Mesothelial cell of epicardium (in vitro differentiated cells): ENCODE results near the gene MAGI2. TPM values are rescaled to one million over a fixed set of nuclear protein-coding genes. Genes with fewer than 3 reads are reported as not detected.
"Not testable (repeated sequence)": the region's sequence is repeated elsewhere in the genome, so short reads cannot be mapped to it uniquely, and the experiment has no call there.

Source experiments
- DNase-seq, 2 experiments: peaks; one replicate each; pipeline ENCODE4 v3.0.0; 2021; ENCODE audit warnings: low spot score in 2 of 2; ENCODE audit not compliant: unreplicated experiment in 2 of 2
- H3K27ac Mint-ChIP-seq: 2 replicates; pipeline ENCODE4 v1.8.0; 2021; ENCODE audit warnings: mixed read lengths
- H3K27me3 Mint-ChIP-seq: 2 replicates; pipeline ENCODE4 v1.8.0; 2021; ENCODE audit warnings: low read depth, mixed read lengths
- H3K36me3 Mint-ChIP-seq: 2 replicates; pipeline ENCODE4 v1.8.0; 2021; ENCODE audit warnings: mixed read lengths
- H3K4me1 Mint-ChIP-seq: 2 replicates; pipeline ENCODE4 v1.8.0; 2021; ENCODE audit warnings: mixed read lengths
- H3K4me3 Mint-ChIP-seq: 2 replicates; pipeline ENCODE4 v1.8.0; 2021; ENCODE audit warnings: mild to moderate bottlenecking, moderate library complexity, mixed read lengths
- H3K9me3 Mint-ChIP-seq: 2 replicates; pipeline ENCODE4 v1.8.0; 2021; ENCODE audit warnings: mixed read lengths
- total RNA-seq: library from RNA; stranded (reverse); gene quantifications from 3 replicates; pipeline ENCODE4 v1.2.1, GENCODE V29; 2021
- TF ChIP-seq, protein P1 (sequence below): fragments of 200-600 bp; sonication (generic); IDR thresholded peaks from one replicate; pipeline ENCODE4 v1.5.0; 2021; ENCODE audit warnings: antibody characterized with exemption; ENCODE audit not compliant: unreplicated experiment

Gene MAGI2
- total RNA-seq, 1 donor from 2014 or later, result 38.4 TPM

DNA sequence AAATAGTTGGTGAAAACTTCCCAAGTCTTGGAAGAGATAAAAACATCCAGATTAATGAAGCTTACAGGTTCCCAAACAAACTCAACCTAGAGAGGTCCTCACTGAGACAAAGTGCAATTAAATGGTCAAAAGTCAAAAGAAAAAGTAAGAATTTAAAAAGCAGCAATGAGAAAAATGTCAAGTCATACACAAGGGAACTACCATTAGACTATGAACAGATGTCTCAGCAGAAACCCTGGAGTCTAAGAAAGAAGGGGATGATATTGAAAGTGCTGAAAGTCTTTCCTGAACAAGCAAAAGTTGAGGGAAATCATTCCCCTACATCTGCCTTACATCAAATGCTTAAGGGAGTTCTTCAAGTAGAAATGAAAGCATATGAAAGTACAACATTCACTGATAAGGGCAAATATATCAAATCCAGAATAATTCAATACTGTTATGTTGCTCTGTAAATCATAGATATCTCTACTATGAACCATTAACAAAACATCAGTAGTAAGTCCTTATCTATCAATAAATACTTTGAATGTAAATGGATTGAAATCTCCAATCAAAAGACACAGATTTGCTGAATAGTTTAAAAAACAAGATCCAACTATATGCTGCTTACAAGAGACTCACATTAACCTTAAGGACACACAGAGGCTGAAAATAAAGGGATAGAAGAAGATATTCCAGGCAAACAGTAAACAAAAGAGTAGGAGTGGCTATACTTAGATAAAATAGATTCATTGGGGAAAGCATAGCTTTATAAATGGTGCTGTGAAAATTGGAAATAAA, 1205.4 kb downstream of the MAGI2 start:
- Mint-ChIP-seq H3K27ac (no peak overlapping the region), H3K4me1 (no peaks in the 10 kb centered on the region), H3K4me3 (no peak overlapping the region), H3K36me3 (peaks cover 14% of the 10 kb centered on the region), H3K9me3 (peaks cover 35% of the 10 kb centered on the region), H3K27me3 (no peaks in the 10 kb centered on the region)
- DNase-seq, result no peak
- TF ChIP-seq, protein P1, sequence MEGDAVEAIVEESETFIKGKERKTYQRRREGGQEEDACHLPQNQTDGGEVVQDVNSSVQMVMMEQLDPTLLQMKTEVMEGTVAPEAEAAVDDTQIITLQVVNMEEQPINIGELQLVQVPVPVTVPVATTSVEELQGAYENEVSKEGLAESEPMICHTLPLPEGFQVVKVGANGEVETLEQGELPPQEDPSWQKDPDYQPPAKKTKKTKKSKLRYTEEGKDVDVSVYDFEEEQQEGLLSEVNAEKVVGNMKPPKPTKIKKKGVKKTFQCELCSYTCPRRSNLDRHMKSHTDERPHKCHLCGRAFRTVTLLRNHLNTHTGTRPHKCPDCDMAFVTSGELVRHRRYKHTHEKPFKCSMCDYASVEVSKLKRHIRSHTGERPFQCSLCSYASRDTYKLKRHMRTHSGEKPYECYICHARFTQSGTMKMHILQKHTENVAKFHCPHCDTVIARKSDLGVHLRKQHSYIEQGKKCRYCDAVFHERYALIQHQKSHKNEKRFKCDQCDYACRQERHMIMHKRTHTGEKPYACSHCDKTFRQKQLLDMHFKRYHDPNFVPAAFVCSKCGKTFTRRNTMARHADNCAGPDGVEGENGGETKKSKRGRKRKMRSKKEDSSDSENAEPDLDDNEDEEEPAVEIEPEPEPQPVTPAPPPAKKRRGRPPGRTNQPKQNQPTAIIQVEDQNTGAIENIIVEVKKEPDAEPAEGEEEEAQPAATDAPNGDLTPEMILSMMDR, result no peak

DNA sequence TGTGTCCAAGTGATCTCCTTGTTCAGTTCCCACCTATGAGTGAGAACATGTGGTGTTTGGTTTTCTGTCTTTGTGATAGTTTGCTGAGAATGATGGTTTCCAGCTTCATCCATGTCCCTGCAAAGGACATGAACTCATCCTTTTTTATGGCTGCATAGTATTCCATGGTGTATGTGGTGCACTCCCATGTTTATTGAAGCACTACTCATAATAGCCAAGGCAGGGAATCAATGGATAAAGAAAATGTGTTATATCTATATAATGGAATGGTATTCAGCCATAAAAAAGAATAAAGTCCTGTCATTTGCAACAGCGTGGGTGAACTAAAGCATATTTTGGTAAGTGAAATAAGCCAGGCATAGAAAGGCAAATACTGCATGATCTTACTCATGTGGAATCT, 1213.3 kb downstream of the MAGI2 start:
- H3K27ac Mint-ChIP-seq, H3K4me3 Mint-ChIP-seq, H3K27me3 Mint-ChIP-seq, DNase-seq, H3K36me3 Mint-ChIP-seq, H3K4me1 Mint-ChIP-seq: not testable (repeated sequence)
- peaks cover 28% of the 10 kb centered on the region for H3K9me3 Mint-ChIP-seq

DNA sequence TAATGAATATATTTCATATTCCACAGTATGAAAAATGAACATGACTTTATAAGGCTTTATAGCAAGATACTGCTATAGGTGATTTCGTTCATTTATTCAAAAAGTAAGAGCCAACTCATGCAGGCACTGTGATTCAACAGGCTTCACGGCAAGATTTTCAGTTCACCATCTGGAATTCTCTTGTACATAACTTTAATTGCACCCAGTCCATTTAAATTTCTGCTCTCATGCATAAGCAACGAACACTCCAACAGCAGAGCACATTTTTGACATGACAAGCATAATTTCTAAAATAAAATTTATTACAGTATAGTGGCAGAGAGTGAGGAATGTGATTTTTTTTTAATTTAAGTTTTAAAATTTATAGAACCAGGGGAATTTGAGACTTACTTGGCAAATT, 1218.8 kb downstream of the MAGI2 start:
- Mint-ChIP-seq H3K4me3 (no peak overlapping the region), H3K27ac (no peak overlapping the region), H3K9me3 (peaks cover 12% of the 10 kb centered on the region), H3K27me3 (no peaks in the 10 kb centered on the region), H3K4me1 (peaks cover 26% of the 10 kb centered on the region), H3K36me3 (no peaks in the 10 kb centered on the region)
- no peak for DNase-seq
- TF ChIP-seq, protein P1, result no peak

DNA sequence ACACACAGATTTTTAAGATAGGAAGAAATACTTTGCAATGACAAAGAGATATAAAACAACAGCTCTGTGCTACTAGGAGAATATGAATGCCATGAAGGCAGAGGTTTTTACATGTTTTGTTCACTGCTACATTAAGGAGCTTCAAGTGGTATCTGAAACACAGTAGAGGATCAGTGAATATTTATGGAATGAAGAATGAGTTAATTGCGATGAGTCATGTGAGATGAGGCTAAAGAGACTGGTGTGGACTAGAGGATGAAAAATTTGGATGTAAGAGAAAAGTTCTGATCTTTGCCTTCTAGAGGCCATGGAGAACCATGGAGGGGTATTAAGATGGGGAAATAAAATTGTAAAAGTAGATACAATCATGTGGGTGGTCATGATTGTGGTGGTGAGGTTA, 1220.7 kb downstream of the MAGI2 start:
- Mint-ChIP-seq H3K27ac (peak overlapping the region; percentile 70), H3K27me3 (no peaks in the 10 kb centered on the region), H3K4me3 (no peak overlapping the region), H3K4me1 (peaks cover 26% of the 10 kb centered on the region), H3K9me3 (peaks cover 12% of the 10 kb centered on the region), H3K36me3 (no peaks in the 10 kb centered on the region)
- TF ChIP-seq, protein P1, result no peak
- DNase-seq, result no peak

DNA sequence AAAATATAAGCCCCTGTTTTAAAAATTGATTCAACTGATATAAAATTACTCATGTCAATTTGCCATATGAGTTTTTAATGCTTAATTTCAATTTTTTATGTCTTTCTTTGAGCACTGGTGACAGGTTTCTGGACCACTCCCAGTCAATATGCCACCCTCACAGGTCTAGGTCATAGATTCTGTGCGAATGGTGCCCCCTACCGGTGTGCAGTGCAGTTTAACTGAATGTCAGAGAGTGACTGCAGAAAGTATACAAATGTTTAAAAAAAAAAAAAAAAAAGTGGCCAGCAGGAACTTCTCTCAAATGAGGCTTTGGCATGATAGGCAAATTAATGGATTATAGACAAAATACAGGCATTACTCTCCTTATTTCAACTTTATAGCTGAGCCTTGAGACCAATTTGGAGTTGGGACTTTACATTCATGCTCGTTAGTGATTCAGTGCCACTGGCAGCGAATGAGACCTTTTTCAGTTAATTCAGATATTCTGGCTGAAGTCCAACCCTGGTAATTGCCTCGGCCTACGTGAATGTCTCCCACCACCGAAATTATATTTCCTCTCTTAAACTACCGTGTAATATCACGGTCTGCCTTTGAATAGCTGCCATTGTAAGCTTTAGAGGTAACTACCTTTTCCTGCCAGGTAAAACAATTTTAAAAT, 1227.3 kb downstream of the MAGI2 start:
- no peak overlapping the region for H3K27ac Mint-ChIP-seq
- no peaks in the 10 kb centered on the region for H3K27me3 Mint-ChIP-seq
- H3K4me1 Mint-ChIP-seq, result peaks cover 33% of the 10 kb centered on the region
- no peak overlapping the region for H3K4me3 Mint-ChIP-seq
- no peaks in the 10 kb centered on the region for H3K36me3 Mint-ChIP-seq
- no peak for DNase-seq
- no peaks in the 10 kb centered on the region for H3K9me3 Mint-ChIP-seq
- TF ChIP-seq, protein P1, result peak; percentile 43

DNA sequence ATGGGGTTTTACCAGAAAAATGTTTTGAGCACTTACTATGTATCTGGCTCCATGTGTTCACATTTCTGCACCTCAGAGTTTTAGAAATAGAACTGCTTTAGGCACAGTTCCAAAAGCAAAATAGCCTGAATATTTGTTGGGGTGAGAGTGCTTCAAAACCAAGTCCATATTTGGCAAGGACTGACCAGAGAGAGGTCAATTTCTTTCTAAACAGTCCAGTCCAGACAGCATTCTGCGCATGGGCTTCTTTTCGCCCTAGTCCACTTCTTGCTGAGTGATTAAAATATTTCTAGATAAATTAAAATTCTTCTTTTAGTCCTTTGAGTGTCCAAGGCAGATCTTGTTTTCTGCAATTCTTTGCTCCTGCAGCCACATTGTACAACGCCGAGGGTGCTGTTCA, 1227.9 kb downstream of the MAGI2 start:
- Mint-ChIP-seq H3K36me3 (no peaks in the 10 kb centered on the region), H3K4me3 (no peak overlapping the region), H3K9me3 (no peaks in the 10 kb centered on the region), H3K27ac (no peak overlapping the region), H3K4me1 (peaks cover 28% of the 10 kb centered on the region), H3K27me3 (no peaks in the 10 kb centered on the region)
- TF ChIP-seq, protein P1, result no peak
- DNase-seq, result no peak
